ENCODE data around the gene STEEP1. TPM values are rescaled to one million over a fixed set of nuclear protein-coding genes. Genes with fewer than 3 reads are reported as not detected.
"Not testable (repeated sequence)": the region's sequence is repeated elsewhere in the genome, so short reads cannot be mapped to it uniquely, and the experiment has no call there.

Gene STEEP1
- total RNA-seq, 1 experiment from 2014 or later: 39.8 TPM

DNA sequence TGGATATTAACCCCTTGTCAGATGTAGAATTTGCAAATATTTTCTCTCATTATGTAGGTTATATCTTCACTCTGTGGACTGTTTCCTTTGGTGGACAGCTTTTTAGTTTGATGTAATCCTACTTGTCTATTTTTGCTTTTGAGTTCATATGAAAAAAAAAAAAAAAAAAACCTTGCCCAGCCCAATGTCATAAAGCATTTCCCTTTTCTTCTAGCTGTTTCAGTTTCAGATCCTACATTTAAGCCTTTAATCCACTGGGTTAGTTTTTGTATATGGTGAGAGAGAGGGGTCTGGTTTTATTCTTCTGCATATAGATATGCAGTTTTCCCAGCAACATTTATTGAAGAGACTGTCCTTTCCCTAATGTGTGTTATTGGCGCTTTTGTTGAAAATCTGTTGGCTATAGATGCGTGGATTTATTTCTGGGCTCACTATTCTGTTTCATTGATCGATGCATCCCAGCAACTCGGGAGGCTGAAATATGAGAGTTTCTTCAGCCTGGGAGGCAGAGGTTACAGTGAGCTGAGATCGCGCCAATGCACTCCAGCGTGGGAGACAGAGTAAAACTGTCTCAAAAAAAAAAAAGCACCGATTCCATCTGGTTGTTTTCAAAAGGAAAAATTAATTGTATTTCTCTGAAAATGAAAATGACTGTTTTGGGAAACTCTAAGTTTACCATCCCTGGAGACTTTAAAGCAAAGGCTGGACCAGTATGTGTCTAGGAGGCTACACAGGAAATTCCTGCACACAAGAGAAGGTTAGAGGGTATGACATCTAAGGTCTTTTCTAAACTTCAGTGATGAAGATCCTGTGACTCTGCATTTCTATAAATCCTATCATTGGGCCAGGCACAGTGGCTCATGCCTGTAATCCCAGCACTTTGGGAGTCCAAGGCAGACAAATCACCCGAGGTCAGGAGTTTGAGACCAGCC lies 35.6 kb downstream of the STEEP1 start:
- no peak for DNase-seq (ENCODE audit: low spot score)

DNA sequence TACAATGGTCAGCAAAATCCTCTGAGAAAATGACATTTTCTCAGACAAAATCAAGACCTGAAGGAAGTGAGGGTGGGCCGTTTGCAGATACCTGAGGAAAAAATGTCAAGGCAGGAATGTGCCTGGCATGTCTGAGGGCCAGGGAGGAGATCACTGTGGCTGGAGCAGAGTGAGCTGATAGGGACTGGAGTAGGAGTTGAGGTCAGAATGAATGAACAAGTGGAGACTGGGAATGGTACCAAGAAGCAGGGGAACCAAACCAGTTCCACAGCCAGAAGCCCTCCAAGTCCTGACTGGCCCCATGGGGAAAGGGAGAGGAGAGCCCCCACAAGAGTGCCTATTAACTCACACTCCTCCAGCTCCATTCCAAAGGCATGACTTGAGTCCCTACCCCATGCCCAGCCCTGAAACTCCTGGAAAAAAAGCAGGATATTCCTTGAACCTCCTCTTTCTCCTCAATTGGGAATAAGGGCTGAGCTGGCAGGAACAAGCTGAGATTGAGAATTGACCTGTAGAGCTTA lies 41.5 kb downstream of the STEEP1 start:
- no peak for DNase-seq (ENCODE audit: low spot score)

DNA sequence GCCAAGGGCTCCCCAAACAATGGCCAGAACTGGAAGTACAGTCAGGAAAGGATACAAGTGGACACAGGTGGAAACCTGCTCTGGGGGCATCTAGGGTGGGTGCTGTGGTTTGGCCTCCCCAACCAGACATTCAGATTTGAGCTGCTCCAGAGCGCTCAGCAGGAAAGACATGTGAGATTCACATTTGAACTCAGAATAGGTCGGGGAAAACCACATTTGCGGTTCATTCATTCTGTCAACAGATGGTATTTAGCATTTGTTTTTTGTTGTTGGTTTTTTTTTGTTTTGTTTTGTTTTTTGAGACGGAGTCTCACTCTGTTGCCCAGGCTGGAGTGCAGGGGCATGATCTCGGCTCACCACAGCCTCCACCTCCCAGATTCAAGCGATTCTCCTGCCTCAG lies 44.0 kb downstream of the STEEP1 start:
- no peak for DNase-seq (ENCODE audit: low spot score)

GRCh38 chrX:119518371-119518770 lies 46.8 kb downstream of the STEEP1 start:
- DNase-seq (ENCODE audit: low spot score): no peak

- DNase-seq (ENCODE audit: low spot score): peak; percentile 25
Measured at GRCh38 chrX:119516157-119516702, 49.0 kb downstream of the STEEP1 start.

DNA sequence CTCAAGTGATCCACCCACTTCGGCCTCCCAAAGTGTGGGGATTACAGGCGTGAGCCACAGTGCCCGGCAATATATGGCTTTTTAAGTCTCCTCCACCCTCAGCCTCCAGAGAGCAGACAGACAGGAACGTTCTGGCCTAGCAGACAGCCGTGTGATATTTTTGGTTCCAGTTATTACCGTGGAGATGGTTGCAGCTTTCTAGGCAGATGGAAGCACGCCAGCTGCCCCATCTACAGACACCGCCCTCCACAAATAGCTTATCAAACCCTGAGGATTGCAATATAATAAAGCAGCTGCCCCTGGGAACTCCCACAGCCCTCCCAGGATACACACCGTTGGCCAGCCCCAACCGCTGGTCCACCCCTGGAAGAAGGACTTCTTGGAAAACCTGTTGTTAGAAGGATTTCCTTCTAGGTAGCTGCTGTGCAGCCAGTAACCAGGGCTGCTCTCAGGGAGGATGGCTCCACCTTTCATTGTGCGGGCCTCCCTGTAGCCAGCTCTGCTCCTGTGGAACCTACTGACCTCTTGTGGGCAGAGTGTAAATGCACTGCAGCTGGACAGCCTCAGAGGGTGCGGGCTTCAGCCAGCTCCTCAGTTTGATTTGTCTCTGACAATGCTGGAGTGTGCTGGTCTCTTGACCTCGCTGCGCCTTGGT lies 52.9 kb downstream of the STEEP1 start:
- DNase-seq (ENCODE audit: low spot score): peak; percentile 56

DNA sequence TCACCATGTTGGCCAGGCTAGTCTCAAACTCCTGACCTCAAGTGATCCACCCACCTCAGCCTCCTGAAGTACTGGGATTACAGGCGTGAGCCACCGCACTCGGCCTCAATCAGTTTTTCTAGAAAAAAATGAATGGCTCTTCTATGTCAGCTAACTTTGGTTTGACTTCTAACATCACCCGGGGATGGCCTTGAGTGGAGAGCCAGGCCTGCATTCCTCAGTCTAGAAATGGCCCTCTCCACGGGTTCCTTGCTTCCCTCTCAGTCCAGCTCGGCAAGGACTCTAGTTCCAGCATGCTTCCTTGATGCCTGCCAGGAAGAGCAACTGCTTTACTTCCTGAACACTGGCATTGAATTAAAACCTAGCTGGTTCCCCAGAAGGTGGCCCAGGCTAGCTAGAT lies 58.0 kb downstream of the STEEP1 start:
- DNase-seq (ENCODE audit: low spot score): no peak

- no peak for DNase-seq (ENCODE audit: low spot score)
Measured at GRCh38 chrX:119505945-119506344, 59.3 kb downstream of the STEEP1 start.

DNA sequence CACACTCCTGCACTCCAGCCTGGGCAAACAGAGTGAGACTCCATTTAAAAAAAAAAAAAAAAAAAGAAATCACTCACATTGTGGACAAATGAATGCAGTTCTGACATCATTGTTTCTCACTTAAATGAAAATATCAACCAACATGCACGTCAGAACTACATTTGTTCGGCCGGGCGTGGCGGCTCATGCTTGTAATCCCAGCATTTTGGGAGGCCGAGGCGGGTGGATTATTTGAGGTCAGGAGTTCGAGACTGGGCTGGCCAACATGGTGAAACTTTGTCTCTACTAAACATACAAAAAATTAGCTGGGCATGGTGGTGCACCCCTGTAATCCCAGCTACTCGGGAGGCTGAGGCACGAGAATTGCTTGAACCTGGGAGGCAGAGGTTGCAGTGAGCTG lies 60.1 kb downstream of the STEEP1 start:
- not testable (repeated sequence) for DNase-seq (ENCODE audit: low spot score)

DNA sequence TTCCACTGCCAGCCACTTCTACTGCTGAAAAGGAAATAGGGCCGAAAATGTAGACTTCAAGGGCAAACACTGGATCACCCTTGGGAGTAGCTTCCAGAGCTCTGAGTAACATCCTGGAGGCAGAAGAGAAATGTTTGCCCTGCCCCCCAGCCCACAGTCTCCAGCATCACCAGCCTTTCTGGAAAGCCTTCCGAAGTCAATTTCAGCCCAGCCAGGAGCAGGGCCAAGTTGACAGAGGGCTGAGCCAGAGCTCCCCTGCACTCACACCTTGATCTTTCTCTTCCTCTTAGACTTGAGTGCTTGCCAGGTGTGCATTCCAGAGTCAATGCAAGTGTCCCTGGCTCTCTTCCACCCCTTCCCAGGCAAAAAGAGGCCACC lies 61.7 kb downstream of the STEEP1 start:
- peak; percentile 73 for DNase-seq (ENCODE audit: low spot score)

GRCh38 chrX:119502727-119503483 lies 62.3 kb downstream of the STEEP1 start:
- peak; percentile 21 for DNase-seq (ENCODE audit: low spot score)

GRCh38 chrX:119501511-119502148 lies 63.6 kb downstream of the STEEP1 start:
- DNase-seq (ENCODE audit: low spot score): no peak

DNA sequence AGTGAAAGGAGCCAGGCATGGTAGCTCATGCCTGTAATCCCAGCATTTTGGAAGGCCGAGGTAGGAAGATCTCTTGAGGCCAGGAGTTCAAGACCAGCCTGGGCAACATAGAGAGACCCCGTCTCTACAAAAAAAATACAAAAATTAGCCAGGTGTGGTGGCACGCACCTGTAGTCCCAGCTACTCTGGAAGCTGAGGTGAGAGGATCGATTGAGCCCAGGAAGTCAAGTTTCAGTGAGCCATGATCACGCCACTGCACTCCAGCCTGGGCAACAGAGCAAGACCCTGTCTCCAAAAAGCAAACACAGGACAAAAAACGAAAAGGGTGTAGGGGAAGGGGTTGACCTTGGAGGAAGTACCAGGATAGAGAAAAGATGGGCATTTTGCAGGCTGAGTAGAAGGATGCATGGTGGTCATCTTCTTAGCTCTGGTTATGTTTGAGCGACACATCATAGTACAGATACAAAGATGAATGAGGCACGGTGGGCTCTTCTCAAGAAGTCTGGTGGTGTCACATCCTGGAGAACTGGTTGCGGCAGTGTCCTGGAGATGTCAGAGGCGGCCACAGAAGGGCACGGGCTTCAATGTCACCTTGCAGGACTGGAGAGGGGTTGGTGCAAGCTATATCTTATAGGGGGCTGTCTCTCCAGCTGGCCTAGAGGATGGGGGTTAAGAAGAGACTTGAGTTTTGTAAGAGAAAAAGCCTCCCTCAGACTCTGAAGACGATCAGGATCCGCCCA lies 65.0 kb downstream of the STEEP1 start:
- DNase-seq (ENCODE audit: low spot score): no peak

- DNase-seq (ENCODE audit: low spot score): no peak
Measured at GRCh38 chrX:119497185-119497584, 68.0 kb downstream of the STEEP1 start.

DNA sequence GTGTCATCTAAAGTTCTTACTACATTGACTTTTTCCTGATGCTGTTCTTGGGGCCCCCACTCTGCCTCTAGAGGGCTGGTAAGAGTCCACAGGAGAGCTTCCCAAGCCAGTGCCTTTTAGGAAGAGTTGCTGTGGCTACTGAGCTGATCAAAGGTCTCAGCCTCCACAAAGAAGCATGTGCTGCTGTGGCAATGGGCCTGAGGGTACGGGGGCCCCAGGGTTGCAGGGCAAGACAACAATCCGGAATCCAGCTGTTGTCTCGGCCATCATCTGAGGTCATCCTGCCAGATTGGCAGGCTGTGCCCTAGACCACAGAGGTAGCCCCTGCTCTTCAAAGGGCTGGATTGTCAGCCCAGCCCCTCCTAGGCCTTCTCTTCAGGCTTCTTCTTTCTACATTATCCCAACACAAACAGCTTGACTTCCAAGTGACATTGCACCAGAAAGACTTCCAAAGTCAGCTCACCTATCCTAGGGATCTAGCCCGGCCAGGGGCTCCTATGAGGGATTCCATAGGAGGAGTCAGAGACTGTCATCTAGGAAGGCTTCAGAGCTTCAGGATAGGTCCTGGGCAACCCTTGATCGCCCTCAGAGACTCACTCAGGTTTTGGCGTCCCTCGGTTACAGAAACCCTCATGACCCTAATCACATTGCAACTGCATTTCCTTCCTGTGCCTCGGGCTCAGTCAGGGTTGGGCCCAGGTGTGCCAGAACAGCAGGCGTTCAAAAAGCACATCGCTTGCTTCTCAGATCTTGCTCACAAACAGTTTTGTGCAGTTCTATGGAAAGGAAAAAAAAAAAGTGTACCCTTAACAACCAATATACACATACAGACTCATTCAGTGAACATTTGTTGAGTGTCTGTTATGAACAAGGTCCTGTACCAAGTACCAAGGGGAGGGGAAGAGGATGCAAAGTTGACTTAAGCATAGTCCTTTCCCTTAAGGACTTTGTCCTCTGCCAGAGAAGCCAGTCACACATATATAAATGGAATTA lies 69.2 kb downstream of the STEEP1 start:
- DNase-seq (ENCODE audit: low spot score): no peak

DNA sequence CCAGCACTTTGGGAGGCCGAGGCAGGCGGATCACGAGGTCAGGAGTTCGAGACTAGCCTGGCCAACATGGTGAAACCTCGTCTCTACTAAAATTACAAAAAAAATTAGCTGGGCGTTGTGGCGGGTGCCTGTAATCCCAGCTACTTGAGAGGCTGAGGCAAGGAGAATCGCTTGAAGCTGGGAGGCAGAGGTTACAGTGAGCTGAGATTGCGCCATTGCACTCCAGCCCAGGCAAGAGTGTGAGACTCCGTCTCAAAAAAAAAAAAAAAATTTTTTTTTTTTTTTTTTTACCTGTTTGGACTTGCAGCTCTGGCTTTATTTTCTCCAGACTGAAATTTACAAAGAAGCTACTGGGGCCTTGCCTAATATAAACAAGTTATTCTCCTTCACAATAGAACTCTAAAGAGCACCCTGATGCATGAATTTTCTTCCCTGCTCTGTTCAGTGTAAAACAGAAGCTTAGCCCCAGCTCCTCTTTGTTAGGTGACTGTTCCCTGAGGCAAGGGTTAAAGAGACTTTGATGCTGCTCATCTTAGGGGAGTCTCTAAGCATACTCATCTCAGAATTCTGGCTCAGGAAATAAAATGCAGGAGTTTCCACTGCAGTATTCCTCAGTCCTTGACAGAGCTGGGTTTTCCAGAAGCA lies 71.2 kb downstream of the STEEP1 start:
- DNase-seq (ENCODE audit: low spot score): not testable (repeated sequence)

DNA sequence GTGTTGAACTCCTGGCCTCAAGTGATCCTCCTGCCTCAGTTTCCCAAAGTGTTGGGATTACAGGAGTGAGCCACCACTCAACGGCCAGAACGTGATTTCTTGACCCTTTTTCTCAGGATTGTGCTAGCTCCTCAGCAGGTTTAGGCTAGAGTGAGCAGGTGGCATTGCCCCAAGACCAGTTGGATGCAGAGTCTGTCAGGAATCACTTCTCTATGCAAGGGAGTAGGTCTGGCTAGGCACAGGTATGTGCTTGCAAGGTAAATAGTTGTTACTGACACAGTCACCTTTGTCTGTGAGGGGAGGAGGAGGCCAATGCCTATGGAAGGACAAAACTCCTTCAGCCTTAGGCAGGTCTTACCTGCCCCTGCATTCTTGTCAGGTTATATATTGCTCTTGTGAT lies 72.7 kb downstream of the STEEP1 start:
- DNase-seq (ENCODE audit: low spot score): no peak

DNA sequence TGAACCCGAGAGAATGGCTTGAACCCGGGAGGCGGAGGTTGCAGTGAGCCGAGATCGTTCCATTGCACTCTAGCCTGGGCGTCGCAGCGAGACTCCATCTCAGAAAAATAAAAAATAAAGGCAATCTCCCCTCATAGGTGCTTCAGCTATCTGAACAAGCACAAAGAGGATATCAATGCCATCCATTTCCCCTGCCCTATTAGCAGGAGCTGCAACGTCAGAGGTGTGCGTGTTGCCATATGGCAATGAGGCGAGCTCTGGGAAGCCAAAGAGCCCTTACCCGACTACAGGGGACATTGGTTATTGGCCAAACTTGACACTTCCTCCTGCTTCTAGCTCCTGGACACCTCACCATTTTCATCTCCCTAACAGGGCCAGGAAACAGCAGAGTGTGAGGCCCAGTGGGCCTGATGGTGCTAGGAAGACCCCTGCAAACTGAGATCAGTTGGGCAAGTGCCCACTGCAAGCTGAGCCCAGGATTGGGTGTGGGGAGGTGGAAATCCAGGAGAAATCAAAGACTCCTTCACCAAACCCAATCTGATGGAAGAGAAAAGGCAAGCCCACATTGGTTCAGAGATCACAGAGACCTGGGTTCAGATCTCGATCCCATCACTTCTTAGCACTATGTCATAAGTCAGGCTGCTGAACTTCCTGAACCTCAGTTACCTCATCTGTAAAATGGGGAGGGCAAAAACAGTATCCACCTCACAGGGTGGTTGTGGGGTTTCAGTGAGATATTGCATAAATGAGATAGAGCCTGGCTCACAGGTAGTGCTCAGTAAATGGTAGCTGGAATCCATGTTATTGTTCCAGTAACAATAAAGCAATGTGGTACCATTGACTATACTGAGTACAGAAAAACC lies 75.8 kb downstream of the STEEP1 start:
- no peak for DNase-seq (ENCODE audit: low spot score)

Measured in A172 (cell line).